NCI-H2081 (cell line): ENCODE results near the gene IFNAR2.
"Not testable (repeated sequence)": the region's sequence is repeated elsewhere in the genome, so short reads cannot be mapped to it uniquely, and the experiment has no call there.

Experiments
- DNase-seq, 2 experiments: peaks; one replicate each; lab custom pipeline; 2025; lab: John Stamatoyannopoulos, UW

IFNAR2 gene

DNA sequence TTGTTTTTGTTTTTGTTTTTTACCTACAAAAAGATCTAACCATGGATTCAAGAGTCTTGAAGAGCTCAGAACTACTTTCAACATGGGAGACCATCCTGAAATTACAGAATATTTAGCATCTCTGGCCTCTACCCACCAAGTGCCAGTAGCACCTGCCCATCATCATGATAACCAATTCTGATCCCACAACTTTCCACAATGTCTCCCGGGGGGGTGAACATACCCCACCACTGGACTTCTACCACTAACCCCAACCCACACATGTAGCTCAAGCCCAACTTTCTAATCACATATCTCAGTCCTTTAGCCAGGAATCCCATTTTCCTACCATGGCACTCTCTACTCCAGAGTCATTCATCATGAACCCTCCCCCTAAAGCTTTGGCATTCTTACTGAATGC lies 15.7 kb upstream of the IFNAR2 start:
- DNase-seq, result no peak

DNA sequence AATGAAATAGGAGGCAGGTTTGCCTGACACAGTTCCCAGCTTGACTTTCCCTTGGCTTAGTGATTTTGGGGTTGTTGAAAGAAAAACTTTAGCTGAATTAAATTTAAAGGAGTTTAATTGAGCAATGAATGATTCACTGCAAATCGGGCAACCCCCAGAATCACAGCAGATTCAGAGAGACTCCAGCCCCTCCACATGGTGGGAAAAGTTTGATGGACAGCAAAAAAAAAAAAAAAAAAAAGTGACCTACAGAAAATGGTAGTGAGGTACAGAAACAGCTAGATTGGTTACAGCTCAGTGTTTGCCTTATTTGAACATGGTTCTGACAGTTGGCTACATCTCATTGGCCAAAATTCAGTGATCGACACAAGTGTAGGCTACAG lies 12.6 kb upstream of the IFNAR2 start:
- no peak for DNase-seq

DNA sequence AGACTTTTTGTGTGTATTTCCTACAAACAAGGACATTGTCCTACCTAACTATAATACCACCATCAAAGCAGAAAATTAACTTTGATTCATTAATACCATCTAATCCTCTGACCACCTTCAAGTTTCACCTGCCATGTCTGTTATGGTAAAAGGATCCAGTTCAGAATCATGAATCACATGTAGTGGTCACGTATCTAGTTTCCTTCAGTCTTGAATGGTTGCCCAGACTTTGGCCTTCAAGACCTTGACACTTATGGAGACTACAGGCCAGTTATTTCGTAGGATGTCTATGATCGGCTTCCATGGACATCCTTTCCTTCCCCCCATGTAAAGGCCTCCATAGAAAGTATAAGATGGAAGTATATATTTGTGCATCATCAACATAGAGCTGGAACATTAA lies 10.4 kb upstream of the IFNAR2 start:
- no peak for DNase-seq

DNA sequence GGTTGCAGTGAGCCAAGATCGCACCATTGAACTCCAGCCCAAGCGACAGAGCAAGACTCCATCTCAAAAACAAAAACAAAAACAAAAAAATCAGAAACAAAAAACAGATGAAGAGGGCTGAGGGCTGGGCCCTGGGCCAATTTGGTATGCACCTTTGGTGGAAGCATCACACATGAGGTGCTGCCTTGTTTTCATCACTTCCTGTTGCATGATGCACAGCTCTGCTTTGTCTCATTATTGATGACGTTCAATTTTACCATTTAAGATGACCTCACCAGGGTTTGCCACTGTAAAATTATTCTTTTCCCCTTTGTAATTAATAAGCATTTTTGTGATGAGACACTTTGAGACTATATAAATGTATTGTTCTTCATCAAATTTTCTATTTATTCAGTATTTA lies 9.8 kb upstream of the IFNAR2 start:
- no peak for DNase-seq

DNA sequence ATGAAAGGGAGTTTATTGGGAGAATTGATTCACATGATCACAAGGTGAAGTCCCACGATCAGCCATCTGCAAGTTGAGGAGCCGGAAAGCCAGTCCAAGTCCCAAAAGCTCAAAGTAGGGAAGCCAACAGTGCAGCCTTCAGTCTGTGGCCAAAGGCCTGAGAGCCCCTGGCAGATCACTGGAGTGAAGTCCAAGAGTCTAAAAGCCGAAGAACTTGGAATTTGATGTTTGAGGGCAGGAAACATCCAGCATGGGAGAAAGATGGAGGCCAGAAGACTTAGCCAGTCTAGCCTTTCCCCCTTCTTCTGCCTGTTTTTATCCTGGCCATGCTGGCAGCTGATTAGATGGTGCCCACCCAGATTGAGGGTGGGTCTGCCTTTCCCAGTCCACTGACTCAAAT lies 4.4 kb upstream of the IFNAR2 start:
- DNase-seq, result not testable (repeated sequence)

DNA sequence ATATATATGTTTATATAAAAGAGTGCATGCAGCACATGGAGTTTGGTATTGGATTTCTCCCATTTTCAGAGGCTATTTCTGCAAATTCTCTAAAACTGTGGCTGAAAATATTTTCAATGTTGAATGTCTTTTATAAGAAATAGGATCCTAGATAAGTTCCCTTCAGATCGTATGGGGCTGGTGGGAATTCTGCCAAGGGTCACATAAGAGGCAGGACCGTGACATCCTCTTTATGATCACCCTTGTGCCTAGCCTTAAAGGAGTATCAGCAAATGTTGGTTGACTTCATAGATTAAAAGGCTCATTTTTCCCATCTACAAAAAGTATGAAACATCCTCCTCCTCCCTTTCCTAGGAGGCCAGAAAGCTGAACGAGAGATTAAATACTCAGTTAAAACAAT lies 1.3 kb upstream of the IFNAR2 start:
- DNase-seq, result no peak

DNA sequence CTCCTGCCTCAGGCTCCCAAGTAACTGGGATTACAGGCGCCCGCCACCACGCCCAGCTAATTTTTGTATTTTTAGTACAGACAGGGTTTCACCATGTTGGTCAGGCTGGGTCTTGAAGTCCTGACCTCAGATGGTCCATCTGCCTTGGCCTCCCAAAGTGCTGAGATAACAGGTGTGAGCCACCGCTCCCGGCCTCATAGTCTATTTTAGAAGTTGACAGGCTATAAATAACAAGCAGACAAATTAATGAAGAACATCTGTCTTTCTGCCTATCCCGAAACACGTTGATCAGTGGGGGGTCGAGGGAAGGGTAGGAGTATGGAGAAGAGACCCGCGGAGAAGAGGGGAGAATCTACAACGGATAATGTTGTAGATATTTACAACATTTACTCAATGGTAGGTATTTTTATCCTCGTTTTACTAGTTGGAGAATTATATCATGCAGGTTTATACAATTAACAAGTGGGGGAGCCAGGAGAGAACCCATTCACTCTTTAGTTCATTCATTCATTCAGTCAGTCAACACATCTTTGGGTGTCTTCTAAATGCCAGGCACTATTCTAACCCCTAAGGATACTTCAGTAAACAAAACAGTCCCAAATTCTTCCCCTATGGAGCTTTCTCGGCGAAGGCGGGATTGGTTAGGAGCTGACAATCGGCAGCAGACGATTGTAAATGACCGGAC lies 497 bp upstream of the IFNAR2 start:
- DNase-seq, result no peak

DNA sequence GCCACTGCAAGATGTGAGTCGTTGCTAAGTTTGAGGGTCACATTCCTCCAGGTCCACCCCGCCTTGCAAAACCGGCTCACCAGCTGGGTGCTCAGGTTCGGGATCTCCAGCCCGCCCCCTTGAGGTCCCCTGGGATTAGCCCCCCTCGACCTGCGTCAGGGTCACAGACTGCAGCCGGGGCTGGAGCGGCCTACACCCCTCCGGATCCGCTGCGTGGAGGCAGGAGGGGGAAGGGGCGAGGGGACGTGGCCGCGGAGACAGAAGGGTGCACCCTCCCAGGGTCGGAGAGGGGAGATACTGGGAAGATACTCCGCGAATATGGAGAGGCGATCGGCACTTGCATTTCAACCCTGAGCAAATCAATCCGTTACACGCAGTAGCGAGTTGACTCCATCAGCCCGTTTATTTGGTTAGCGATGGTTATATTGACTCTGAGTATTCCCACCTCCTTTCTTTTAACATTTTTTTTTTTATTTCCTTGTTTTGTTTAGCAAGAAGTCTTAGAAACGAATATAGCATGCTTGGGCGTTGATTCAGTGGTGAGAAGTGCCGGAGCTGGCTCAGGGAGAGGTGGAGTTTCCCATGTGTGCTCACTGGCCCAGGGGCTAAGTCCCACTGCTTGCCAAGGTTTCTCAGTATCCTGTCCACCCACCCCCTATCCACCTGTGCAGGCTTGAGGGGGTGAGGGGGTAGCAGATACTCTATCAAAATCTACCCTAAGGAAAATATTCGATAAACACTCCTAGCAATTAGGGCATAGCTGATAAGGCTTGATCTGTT lies 997 bp downstream of the IFNAR2 start:
- DNase-seq, result no peak

DNA sequence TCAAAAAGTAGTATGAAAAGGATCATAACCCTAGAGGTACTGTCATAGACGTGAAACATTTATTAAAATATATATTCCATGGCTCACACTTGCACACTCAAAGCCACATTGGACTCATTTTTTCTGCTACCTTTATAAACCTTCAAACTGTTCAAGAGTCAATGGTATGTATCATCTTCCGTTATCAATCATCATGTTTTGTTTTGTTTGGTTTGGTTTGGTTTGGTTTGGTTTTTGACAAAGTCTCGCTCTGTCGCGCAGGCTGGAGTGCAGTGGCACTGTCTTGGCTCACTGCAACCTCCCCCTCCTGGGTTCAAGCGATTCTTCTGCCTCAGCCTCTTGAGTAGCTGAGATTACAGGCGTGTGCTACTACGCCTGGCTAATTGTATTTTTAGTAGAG lies 1.8 kb downstream of the IFNAR2 start:
- DNase-seq, result no peak

DNA sequence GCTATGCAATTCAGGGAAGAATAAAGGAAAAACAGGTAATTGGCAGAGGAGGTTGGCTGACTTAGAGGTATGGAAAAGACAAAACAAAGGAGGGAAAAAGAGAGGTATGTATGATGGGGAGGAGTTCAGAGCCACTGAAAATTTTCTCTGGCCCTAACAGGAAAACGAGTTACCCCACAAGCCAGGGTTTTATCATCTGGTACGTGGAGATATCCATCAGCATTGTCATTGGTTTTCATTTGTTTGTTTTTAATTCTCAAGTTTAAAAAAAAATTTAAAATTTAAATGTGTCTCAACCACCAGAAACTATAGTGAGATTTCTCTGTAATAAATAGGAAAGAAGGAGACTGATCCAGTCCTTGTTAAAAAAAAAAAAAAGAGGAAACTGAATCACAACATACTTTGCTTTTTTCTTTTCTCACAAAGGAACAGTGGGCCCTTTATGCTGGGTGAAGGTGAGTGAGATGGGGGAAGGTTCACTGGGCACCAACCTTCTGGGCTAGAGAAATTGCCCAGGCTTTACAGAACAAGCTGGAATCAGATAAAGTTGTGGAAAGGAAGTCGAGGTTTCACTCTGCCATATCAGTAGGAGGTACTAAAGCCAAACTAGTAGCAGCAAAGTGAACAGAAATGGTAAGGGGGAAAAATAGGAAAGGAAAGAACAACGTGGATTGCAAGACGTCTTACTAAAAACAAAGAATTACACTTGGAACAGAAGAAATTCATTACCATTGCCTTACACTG lies 2.7 kb downstream of the IFNAR2 start:
- DNase-seq, result no peak

DNA sequence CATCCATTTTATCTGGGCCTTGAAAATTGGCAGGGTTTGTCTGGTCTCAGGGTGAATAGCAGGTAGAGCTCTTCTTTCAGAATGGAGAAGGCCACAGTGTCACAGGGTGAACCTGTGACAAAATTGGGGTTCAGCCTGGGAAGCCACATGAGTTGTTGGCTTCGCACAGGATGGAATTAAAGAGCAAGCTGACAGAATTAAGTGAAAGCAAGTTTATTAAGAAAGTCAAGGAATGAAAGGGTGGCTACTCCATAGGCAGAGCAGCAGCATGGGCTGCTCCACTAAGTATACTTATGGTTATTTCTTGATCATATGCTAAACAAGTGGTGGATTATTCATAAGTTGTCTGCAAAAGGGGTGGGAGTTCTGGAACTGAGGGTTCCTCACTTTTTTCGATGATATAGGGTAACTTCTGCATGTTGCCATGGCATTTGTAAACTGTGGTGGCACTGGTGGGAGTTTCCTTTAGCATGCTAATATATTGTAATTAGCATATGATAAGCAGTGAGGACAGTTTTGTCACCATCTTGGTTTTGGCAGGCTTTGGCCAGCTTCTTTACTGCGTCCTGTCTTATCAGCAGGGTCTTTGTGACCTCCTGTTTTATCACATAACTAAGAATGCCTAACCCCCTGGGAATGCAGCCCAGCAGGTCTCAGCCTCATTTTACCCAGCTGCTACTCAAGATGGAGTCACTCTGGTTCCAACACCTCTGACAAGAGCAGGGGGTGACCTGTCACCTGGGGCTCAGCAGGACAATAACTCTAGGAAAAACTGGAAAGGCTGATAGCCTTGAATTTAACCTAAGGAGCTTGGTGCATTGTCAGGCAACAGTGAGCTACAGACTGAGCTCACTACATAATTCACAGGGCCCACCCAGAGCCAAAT lies 5.1 kb downstream of the IFNAR2 start:
- no peak for DNase-seq

DNA sequence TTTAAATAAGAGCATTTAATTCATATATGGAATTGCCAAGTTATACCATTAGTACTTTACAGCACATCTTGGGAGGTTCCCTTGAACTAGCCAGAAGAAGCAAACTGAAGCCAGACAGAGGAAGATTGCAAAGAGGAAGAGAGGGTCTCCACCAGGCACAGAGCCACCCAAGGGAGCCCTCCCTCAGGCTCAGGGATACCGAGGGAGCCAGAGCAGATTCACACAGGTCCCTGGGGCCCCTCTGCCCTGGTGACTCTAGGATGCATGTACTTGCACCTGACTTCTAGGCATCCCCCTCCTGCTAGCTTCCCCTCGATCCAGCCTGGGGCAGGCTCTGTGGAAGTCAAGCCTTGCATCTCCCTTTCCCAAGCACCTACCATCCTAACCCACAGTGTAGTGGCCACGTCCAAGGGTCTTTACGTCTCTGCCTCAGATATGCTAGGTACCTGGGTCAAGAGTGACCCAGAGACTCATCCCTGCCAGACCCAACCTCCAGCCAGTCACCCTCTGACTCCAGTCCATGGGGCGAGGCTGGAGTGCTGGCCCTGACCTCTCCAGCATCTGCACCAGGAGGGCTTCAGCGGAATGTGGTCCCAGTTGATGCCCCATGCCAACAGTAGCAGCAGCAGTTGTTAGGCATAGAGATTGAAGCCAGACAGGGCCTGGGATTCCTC lies 6.4 kb downstream of the IFNAR2 start:
- no peak for DNase-seq

DNA sequence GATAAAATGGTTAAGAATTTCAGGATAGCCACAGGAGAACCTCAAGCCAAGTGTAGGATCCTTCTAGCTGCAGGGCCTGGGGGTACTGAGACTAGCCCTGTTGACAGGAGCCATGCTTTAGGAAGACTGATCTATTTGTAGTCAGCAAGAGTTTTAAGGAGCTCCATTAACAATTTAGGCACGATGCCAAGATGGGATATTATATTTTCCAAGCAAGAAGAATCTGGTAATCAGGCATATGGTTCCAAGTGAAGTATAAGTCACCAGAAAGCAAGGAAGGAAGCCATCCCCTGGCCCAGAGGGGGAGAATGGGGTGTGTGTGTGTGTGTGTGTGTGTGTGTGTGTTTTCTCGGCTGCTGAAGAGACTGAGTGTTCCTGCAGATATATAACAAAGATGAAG lies 7.0 kb downstream of the IFNAR2 start:
- no peak for DNase-seq

DNA sequence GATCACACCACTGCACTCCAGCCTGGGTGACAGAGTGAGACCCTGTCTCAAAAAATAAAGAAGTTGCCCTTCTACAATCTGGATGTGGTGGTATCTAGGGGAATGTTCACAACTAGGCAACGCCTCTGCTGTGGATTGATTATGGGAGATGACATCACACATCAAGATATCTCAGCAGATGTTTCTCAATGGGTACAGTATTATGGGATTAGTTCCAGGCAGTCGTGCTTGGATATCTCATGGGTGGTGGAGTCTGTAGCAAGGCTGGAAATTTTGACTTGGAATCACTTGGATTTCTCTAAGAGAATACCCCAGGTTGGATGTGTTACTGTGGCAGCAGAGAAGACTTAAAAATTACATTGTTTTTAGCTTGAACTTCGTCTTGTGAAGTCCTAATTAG lies 7.7 kb downstream of the IFNAR2 start:
- DNase-seq, result no peak

DNA sequence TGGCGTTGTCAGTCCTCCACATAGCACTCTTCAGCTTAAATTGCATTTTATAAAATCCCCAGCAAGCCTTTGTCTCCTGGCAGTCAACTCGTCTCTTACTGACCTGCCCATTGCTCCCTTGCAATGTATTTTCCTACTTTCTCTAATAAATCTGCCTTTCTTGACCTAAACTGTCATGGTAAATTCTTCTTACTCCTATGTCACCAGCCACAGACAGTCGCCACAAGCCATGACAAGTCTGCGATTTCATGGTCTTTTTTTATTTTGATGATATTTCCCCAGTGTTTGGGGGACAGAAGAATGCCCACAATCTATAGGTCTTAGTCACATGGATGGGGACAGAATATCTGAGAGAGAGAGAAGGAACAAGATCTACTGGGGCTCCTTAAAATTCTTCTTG lies 8.4 kb downstream of the IFNAR2 start:
- DNase-seq, result no peak

DNA sequence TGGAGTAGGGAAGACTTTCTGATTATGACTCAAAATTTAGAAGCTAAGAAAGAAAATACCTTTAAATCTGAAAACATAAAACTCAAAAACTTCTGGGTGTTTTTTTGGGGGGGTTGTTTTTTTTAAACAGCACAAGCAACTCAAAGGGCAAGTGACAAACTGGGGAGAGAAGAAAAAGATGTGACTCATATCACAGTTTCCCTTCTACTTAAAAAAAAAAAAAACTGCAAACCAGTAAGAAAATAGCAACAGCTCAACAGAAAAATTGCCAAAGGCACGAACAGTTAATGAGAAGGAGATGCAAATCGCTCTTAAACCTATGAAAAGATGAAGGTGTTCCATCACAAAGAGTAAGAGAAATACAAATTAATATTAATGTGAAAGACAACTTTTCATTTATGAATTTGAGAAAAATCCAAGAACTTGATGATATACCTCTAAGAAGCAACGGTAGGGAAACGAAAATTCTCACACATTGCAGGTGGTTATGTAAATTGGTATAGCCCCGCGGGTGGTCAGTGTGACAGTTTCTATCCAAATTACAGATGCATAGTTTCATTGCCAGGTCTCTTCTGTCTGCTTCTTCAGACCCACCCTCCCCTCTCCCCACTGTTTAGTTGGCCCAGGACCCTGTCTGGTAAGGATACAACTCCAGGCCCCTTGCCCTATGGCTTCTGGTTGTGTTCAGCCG lies 9.0 kb downstream of the IFNAR2 start:
- DNase-seq, result no peak

DNA sequence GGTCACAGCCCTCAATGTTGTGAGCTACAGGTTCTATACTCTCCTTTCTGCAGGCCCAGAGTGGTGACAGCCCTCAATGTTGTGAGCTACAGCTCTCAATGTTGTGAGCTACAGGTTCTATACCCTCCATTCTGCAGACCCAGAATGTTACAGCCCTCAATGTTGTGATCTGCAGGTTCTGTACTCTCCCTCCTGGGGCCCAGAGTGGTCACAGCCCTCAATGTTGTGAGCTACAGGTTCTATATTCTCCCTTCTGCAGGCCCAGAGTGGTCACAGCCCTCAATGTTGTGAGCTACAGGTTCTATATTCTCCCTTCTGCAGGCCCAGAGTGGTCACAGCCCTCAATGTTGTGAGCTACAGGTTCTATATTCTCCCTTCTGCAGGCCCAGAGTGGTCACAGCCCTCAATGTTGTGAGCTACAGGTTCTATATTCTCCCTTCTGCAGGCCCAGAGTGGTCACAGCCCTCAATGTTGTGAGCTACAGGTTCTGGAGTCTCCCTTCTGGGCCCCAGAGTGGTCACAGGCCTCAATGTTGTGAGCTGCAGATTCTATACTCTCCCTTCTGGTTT lies 9.9 kb downstream of the IFNAR2 start:
- not testable (repeated sequence) for DNase-seq

DNA sequence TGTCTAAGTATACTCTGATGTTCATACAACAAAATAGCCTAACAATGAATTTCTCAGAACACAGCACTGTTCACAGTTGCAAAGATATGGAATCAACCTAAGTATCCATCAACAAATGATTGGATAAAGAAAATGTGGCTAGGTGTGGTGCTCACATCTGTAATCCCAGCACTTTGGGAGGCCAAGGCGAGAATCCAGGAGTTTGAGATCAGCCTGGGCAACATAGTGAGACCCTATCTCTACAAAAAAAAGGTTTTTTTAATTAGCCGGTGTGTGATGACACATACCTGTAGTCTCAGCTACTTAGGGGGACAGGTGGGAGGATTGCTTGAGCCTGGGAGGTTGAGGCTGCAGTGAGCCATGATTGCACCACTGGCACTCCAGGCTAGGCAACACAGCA lies 10.7 kb downstream of the IFNAR2 start:
- DNase-seq, result no peak

DNA sequence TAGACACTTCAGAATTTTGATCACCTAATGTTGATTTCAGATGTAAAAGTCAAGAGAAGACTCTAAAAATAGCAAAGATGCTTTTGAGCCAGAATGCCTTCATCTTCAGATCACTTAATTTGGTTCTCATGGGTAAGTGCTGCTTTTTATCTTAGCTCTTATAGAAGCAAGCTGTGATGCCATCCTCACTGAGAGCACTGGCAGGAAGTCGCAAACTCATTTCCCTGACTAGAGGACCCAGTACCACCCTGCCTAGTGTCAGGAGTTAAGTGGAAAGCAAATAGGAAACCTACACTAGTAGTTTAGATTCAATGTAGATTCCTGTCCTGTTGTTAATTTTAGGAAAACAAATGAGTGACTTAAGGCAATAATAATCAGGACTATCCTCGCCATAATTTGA lies 12.1 kb downstream of the IFNAR2 start:
- peak in 1 of 2 experiments; percentile 10 for DNase-seq

DNA sequence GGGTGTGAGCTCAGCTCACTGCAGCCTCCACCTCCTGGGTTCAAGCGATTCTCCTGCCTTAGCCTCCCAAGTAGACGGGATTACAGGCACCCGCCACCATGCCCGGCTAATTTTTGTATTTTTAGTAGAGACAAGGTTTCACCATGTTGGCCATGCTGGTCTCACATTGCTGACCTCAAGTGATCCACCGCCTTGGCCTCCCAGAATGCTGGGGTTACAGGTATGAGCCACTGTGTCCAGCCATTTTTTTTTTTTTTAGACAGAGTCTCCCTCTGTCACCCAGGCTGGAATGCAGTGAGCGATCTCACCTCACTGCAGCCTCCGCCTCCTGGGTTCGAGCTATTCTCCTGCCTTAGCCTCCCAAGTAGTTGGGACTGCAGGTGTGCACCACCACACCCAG lies 13.1 kb downstream of the IFNAR2 start:
- DNase-seq, result not testable (repeated sequence)
